H1 (cell line): Measurements from ENCODE around the gene BICDL1. TPM values are rescaled to one million over a fixed set of nuclear protein-coding genes. Genes with fewer than 3 reads are reported as not detected.

Experiments used
- ASH2L ChIP-seq: fragments of 200-600, 300-600 bp; sonication (generic); IDR thresholded peaks from one replicate; pipeline ENCODE4 v1.7.1; 2017; ENCODE audit warnings: low read length
- CHD2 ChIP-seq: IDR thresholded peaks from 2 replicates; pipeline ENCODE4 v1.6.1; 2012; ENCODE audit warnings: low read length, improper control_type of control experiment
- NANOG ChIP-seq: IDR thresholded peaks from 2 replicates; pipeline ENCODE4 v1.6.1; 2011; ENCODE audit warnings: low read length, low read depth, mild to moderate bottlenecking, inconsistent platforms; ENCODE audit not compliant: insufficient read depth, poor library complexity, severe bottlenecking
- NRF1 ChIP-seq: IDR thresholded peaks from 2 replicates; pipeline ENCODE4 v1.6.1; 2011; ENCODE audit warnings: mild to moderate bottlenecking, low read depth, low read length, improper control_type of control experiment
- PHF8 ChIP-seq: fragments of 200-600 bp; sonication (generic); conservative IDR thresholded peaks from 2 replicates; pipeline ENCODE4 v1.7.1; 2012; ENCODE audit warnings: low read depth, mild to moderate bottlenecking, inconsistent platforms, low read length, moderate library complexity
- polyA plus RNA-seq, 7 experiments: library from polyadenylated mRNA; depleted of rRNA in 3 of 7; stranded (reverse) in 5 of 7; unstranded in 2 of 7; fragments of >200 nt in 5 of 7; fragments of 200-250 nt in 2 of 7; gene quantifications; 1 replicate in 5 of 7; 2 replicates in 1 of 7; 4 replicates in 1 of 7; pipeline versions ENCODE4 v1.2.1 to v1.2.3, GENCODE V29; 2011 to 2013; ENCODE audit warnings: missing spikeins in 2 of 7, mixed read lengths in 2 of 7
- total RNA-seq: library from RNA; stranded (reverse); fragmentation: NEBNext Ultra II Directional; extraction: Animal tissue kit (Norgen Biotek cat#: 25700); gene quantifications from 2 replicates; pipeline ENCODE4 v1.2.1, GENCODE V29; 2021
- TF ChIP-seq, protein P1 (sequence below): IDR thresholded peaks from 2 replicates; pipeline ENCODE4 v1.6.1; 2011; ENCODE audit warnings: low read depth, mild to moderate bottlenecking, low read length; ENCODE audit not compliant: insufficient read depth

Gene BICDL1
- total and polyA plus RNA-seq, 2 of the 8 experiments (the other 6 are each of a cell fraction or from before 2014, with no cell fraction given), result 17.2 to 25.9 TPM

- TF ChIP-seq, protein P1, sequence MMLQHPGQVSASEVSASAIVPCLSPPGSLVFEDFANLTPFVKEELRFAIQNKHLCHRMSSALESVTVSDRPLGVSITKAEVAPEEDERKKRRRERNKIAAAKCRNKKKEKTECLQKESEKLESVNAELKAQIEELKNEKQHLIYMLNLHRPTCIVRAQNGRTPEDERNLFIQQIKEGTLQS, result no peak
- no peak for TF ChIP-seq NANOG
- TF ChIP-seq NRF1, result no peak
- no peak for TF ChIP-seq PHF8
- no peak for TF ChIP-seq CHD2
- TF ChIP-seq ASH2L, result no peak
Observed at GRCh38 chr12:120085920-120086645, 97.0 kb downstream of the BICDL1 start (continued).
